ENCODE data around the gene REEP5. TPM values are rescaled to one million over a fixed set of nuclear protein-coding genes. Genes with fewer than 3 reads are reported as not detected.
"Not testable (repeated sequence)": the region's sequence is repeated elsewhere in the genome, so short reads cannot be mapped to it uniquely, and the experiment has no call there.

Gene REEP5
- total RNA-seq, 1 donor from 2014 or later, result 77.9 TPM

DNA sequence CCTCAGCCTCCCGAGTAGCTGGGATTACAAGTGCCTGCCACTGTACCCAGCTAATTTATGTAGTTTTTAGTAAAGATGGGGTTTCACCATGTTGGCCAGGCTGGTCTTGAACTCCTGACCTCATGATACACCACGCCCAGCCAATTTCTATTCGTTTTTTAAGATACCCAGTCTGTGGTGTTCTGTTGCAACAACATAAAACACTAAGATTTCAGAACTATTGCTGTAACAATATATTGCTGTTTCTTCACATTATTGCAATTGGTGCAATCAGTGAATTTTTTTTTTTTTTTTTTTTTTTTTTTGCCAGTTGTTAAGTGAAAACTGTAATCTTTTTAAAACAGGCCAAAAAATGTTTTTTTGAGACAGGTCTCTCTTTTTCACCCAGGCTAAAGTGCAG lies 51.1 kb downstream of the REEP5 start:
- H3K9me3 Mint-ChIP-seq, result no peaks in the 10 kb centered on the region
- peaks cover 53% of the 10 kb centered on the region for H3K36me3 Mint-ChIP-seq (ENCODE audit: low read depth)
- no peak overlapping the region for H3K4me3 Mint-ChIP-seq
- peaks cover 60% of the 10 kb centered on the region for H3K4me1 Mint-ChIP-seq (ENCODE audit: low read depth)
- H3K27me3 Mint-ChIP-seq (ENCODE audit: insufficient read depth), result no peaks in the 10 kb centered on the region
- H3K27ac Mint-ChIP-seq, result no peak overlapping the region
- no peak for DNase-seq (ENCODE audit: low spot score)
- intact Hi-C loops (cut with micrococcal nuclease), result loop anchor here (1.0 kb wide), 1 partner anchor 7 kb away; no protein-coding TSS in a partner anchor

DNA sequence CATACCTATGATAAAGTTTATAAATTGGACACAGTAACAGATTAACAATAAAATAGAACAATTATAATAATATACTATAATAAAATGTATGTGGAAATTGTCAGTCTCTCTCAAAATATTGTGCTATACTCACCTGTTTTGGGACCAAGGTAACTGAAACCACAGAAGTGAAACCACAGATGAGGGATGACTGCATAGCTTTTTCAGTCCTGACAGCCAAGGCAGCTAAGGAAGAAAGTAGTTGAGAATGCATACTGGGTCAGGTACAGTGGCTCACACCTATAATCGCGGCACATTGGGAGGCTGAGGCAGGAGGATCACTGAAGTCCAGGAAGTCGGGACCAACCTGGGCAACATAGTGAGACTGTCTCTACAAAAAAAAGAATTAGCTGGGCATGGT lies 52.1 kb downstream of the REEP5 start:
- intact Hi-C loops (cut with micrococcal nuclease), result loop anchor here (1.0 to 10.0 kb wide), 3 partner anchors 8 to 1775 kb away; partner anchors contain the start of gene WDR36
- H3K27ac Mint-ChIP-seq, result peak overlapping the region; percentile 21
- peaks cover 52% of the 10 kb centered on the region for H3K36me3 Mint-ChIP-seq (ENCODE audit: low read depth)
- DNase-seq (ENCODE audit: low spot score), result peak; percentile 11
- H3K4me1 Mint-ChIP-seq (ENCODE audit: low read depth), result peaks cover 60% of the 10 kb centered on the region
- no peaks in the 10 kb centered on the region for H3K9me3 Mint-ChIP-seq
- no peak overlapping the region for H3K4me3 Mint-ChIP-seq
- H3K27me3 Mint-ChIP-seq (ENCODE audit: insufficient read depth), result no peaks in the 10 kb centered on the region

DNA sequence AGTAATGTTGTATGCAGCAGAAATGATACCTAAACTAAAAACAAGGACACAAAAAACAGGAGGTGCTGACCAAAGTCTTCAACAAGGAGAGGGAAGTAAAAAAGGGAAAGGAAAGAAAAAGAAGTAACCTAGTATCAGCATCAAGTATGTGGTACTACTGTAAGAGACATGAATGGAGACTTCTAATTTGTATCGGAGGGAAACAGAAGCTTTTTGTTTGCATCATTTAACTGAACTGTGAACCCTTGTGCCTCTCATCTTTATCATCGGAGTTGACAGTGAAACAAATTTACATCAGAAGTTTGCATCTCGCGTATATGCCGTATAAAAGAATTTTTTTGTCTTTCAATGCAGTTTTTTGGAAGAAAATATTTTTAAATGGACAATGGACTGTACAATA lies 54.6 kb downstream of the REEP5 start:
- Mint-ChIP-seq H3K27me3 (ENCODE audit: insufficient read depth) (no peaks in the 10 kb centered on the region), H3K4me3 (no peak overlapping the region), H3K36me3 (ENCODE audit: low read depth) (peaks cover 53% of the 10 kb centered on the region), H3K27ac (peak overlapping the region; percentile 65), H3K4me1 (ENCODE audit: low read depth) (peaks cover 55% of the 10 kb centered on the region), H3K9me3 (no peaks in the 10 kb centered on the region)
- no peak for DNase-seq (ENCODE audit: low spot score)
- intact Hi-C loops (cut with micrococcal nuclease), result loop anchor here (10.0 kb wide), 2 partner anchors 427 to 1773 kb away; partner anchors contain the start of gene WDR36

DNA sequence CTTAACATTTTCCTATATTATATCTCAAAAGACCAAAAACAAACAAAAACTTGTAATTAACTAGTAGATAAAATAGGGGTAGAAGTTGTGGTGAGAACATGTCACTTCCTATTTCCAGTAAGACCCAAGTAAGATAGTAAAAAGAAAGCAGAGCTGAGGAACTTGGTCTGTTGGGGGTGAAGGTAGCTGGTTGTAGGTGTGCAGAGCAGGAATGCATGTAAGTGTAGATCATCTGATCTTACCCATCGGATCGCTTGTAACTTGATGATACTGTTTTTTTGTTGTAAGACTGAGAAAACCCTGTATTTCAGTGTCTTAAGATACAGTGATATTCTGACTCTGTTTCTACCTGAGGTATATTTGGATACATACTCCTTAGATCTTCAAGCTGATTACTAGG lies 55.3 kb downstream of the REEP5 start:
- Mint-ChIP-seq H3K27me3 (ENCODE audit: insufficient read depth) (no peaks in the 10 kb centered on the region), H3K4me3 (peak overlapping the region; percentile 24), H3K27ac (peak overlapping the region; percentile 2), H3K4me1 (ENCODE audit: low read depth) (peaks cover 57% of the 10 kb centered on the region), H3K36me3 (ENCODE audit: low read depth) (peaks cover 51% of the 10 kb centered on the region), H3K9me3 (no peaks in the 10 kb centered on the region)
- intact Hi-C loops (cut with micrococcal nuclease), result loop anchor here (10.0 kb wide), 2 partner anchors 428 to 1772 kb away; partner anchors contain the start of gene WDR36
- no peak for DNase-seq (ENCODE audit: low spot score)

DNA sequence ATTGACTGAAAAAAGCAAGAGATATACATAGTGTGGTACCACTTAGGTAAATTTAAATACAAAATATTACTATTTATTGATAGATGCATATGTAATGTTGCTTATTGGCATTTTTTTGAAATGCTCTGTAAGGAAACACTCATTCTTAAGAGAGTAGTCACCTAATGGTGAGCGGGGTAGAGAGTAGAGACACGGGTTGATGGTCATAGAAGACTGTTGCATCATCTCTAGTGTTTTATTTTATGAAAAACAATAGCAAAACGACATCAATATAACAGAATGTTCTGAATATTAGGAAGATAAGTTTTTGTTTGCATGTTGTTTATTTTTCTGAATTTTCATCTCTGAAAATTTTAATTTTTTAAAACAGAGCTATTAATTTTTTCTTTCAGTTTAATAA lies 56.9 kb downstream of the REEP5 start:
- H3K36me3 Mint-ChIP-seq (ENCODE audit: low read depth), result peaks cover 49% of the 10 kb centered on the region
- no peak for DNase-seq (ENCODE audit: low spot score)
- H3K4me1 Mint-ChIP-seq (ENCODE audit: low read depth), result peaks cover 58% of the 10 kb centered on the region
- H3K27me3 Mint-ChIP-seq (ENCODE audit: insufficient read depth), result no peaks in the 10 kb centered on the region
- no peak overlapping the region for H3K4me3 Mint-ChIP-seq
- intact Hi-C loops (cut with micrococcal nuclease), result loop anchor here (10.0 kb wide), 2 partner anchors 430 to 1770 kb away; partner anchors contain the start of gene WDR36
- no peaks in the 10 kb centered on the region for H3K9me3 Mint-ChIP-seq
- no peak overlapping the region for H3K27ac Mint-ChIP-seq

DNA sequence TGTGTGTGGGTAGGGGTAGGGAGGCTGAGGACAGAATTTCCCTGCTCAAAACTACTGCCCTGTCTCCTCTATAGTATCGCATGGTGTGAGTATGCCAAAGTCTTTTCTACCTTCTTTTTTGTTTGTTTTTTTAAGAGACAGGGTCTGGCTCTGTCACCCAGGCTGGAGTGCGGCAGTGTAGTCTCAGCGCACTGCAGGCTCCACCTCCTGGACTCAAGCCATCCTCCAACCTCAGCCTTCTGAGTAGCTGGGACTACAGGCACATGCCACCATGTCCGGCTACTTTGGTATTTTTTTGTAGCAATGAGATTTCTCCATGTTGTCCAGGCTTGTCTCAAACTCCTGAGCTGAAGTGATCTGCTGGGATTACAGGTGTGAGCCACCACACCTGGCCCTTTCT lies 58.5 kb downstream of the REEP5 start:
- H3K36me3 Mint-ChIP-seq (ENCODE audit: low read depth), result peaks cover 38% of the 10 kb centered on the region
- no peak overlapping the region for H3K27ac Mint-ChIP-seq
- DNase-seq (ENCODE audit: low spot score), result no peak
- no peaks in the 10 kb centered on the region for H3K27me3 Mint-ChIP-seq (ENCODE audit: insufficient read depth)
- H3K9me3 Mint-ChIP-seq, result no peaks in the 10 kb centered on the region
- peaks cover 42% of the 10 kb centered on the region for H3K4me1 Mint-ChIP-seq (ENCODE audit: low read depth)
- peak overlapping the region; percentile 97 for H3K4me3 Mint-ChIP-seq
- intact Hi-C loops (cut with micrococcal nuclease), result loop anchor here (5.0 to 10.0 kb wide), 4 partner anchors 431 to 1769 kb away; partner anchors contain the start of genes WDR36 and YTHDC2

DNA sequence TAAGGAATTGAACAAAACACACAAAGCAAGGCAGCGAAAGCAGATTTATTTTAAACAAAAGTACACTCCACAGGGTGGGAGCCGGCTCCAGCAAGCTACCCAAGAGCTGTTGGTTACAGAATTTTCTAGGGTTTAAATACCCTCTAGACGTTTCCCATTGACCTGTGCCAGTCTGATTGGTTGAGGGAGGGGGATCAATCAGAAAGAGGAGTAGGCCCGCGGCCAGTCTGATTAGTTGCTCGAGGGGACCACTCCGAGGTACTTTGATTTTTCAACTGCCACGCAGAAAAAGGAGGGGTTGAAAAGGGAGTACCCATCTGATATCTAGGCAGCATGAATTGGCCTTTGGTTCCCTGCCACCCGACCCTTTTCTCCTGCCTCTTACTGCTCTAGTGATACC lies 59.9 kb downstream of the REEP5 start:
- peaks cover 30% of the 10 kb centered on the region for H3K36me3 Mint-ChIP-seq (ENCODE audit: low read depth)
- DNase-seq (ENCODE audit: low spot score), result no peak
- intact Hi-C loops (cut with micrococcal nuclease), result loop anchor here (5.0 to 10.0 kb wide), 4 partner anchors 433 to 1767 kb away; partner anchors contain the start of genes WDR36 and YTHDC2
- peak overlapping the region; percentile 96 for H3K27ac Mint-ChIP-seq
- peaks cover 35% of the 10 kb centered on the region for H3K4me1 Mint-ChIP-seq (ENCODE audit: low read depth)
- peak overlapping the region; percentile 97 for H3K4me3 Mint-ChIP-seq
- no peaks in the 10 kb centered on the region for H3K9me3 Mint-ChIP-seq
- H3K27me3 Mint-ChIP-seq (ENCODE audit: insufficient read depth), result peaks cover 5% of the 10 kb centered on the region

DNA sequence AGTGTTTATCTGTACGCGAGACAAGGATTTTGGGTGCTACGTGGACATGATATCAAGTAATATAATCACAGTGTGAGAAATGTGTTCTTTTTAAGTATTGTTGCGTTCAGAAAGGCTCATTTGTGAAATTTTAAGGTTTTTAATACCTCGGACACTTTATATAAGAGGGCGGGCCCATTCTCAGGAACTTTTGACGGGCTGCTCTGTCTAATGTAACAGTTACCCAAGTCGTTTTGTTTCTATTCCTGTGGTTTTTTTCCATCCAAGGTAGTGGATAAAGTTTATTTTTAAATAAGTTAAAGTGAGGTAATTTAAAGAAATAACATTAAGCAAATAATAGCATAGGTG lies 60.4 kb downstream of the REEP5 start:
- peak overlapping the region; percentile 97 for H3K4me3 Mint-ChIP-seq

DNA sequence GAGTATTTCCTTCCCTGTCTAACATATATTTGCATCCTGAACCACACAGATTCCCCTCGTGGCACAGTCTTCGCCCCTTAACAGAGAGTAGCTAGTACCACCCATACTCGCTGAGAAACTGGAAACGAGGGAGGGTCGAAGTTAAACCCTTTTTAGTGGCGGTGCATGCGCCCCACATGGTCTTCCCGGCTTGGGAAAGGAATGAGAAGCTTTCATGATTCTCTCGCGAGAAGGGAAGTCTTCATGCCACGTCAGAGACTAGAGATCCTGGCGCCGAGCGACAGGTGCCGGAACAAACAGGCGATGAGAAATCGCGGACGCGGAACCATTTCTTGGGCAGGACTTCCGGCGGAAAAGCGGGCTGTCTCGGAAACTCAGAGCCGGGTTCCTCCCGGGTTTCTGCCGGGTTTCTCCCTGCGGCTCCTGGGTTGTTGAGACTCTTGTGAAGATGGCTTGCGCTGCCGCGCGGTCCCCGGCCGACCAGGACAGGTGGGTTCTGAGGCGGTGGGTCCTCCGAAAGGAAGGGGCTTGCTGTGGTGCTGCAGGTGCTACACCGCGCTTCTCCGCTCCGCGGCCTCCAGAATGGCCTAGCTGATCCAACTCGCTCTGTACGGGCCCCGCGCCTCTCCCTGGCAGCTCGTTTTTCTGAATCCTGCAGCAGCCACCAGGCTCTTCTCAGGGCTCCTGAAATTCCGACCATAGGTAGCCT lies 60.9 kb downstream of the REEP5 start, which contains the start of gene SRP19:
SRP19 (plus strand) TSS at position 359 of the 709 bp plus-strand sequence; CDS start at position 449, 90 bp downstream.
- Mint-ChIP-seq H3K4me3 (peak within 1 kb of the TSS; percentile 97), H3K4me1 (ENCODE audit: low read depth) (peaks cover 27% of the 10 kb centered on the region), H3K27me3 (ENCODE audit: insufficient read depth) (peaks cover 12% of the 10 kb centered on the region), H3K9me3 (no peaks in the 10 kb centered on the region), H3K36me3 (ENCODE audit: low read depth) (peaks cover 24% of the 10 kb centered on the region), H3K27ac (peak within 1 kb of the TSS; percentile 96)
- peak; percentile 89 for DNase-seq (ENCODE audit: low spot score)
- intact Hi-C loops (cut with micrococcal nuclease), result loop anchor here (1.0 to 10.0 kb wide), 9 partner anchors 18 to 1766 kb away; partner anchors contain the start of genes DCP2, REEP5, WDR36 and YTHDC2

More for the DNA sequence above, 60.4 kb downstream of the REEP5 start:
- H3K9me3 Mint-ChIP-seq, result no peaks in the 10 kb centered on the region
- peaks cover 25% of the 10 kb centered on the region for H3K36me3 Mint-ChIP-seq (ENCODE audit: low read depth)
- peak overlapping the region; percentile 96 for H3K27ac Mint-ChIP-seq
- peaks cover 30% of the 10 kb centered on the region for H3K4me1 Mint-ChIP-seq (ENCODE audit: low read depth)
- intact Hi-C loops (cut with micrococcal nuclease), result loop anchor here (1.0 to 10.0 kb wide), 9 partner anchors 17 to 1767 kb away; partner anchors contain the start of genes DCP2, REEP5, WDR36 and YTHDC2
- DNase-seq (ENCODE audit: low spot score), result no peak
- H3K27me3 Mint-ChIP-seq (ENCODE audit: insufficient read depth), result peaks cover 7% of the 10 kb centered on the region

DNA sequence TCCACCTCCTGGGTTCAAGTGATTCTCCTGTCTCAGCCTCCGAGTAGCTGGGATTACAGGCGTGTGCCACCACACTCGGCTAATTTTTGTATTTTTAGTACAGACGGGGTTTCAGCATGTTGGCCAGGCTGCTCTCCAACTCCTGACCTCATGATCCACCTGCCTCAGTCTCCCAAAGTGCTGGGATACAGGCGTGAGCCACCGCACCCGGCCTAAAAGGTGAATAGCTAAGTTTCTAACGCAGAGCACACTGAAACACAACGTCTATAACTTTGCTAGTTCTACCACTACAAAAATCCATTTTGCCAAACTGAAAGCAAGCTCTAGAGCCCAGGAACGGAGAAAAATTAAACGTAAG lies 61.5 kb downstream of the REEP5 start:
- Mint-ChIP-seq H3K4me3 (peak overlapping the region; percentile 97), H3K36me3 (ENCODE audit: low read depth) (peaks cover 24% of the 10 kb centered on the region), H3K4me1 (ENCODE audit: low read depth) (peaks cover 27% of the 10 kb centered on the region), H3K27ac (peak overlapping the region; percentile 96), H3K27me3 (ENCODE audit: insufficient read depth) (peaks cover 17% of the 10 kb centered on the region)
- intact Hi-C loops (cut with micrococcal nuclease), result loop anchor here (2.0 to 10.0 kb wide), 5 partner anchors 18 to 1766 kb away; partner anchors contain the start of genes WDR36 and YTHDC2
- not testable (repeated sequence) for H3K9me3 Mint-ChIP-seq; DNase-seq (ENCODE audit: low spot score)

DNA sequence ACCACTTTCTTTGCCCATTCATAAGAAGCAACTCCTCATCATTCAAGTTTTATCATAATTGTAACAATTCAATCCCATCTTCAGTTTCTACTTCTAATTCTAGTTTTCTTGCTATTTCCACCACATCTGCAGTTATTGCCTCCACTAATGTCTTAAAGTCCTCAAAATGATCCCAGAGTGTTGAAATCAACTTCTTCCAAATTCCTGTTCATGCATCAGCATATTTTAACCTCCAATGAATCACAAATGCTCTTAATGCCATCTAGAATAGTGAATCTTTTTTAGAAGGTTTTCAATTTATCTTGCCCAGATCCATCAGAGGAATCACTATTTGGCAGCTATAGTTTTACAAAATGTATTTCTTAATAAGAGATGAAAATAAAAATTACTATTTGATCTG lies 64.2 kb downstream of the REEP5 start:
- no peak overlapping the region for H3K27ac Mint-ChIP-seq

DNA sequence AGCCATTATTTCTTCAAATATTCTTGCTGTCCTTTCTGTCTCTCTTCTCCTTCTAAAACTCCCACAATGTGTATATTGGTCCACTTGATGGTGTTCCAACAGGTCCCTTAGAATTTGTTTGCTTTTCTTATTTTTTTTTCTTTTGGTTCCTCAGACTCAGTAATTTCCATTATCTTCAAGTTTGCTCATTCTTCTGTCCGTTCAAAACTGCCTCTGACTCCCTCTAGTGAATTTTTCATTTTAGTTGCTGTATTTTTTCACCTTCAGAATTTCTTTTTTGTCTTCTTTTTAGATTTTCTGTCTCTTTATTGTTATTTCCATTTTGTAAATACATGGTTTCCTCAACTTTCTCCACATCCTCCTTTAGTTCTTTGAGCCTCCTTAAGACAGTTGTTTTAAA lies 67.4 kb downstream of the REEP5 start:
- no peak overlapping the region for H3K27ac Mint-ChIP-seq
- H3K4me3 Mint-ChIP-seq, result no peak overlapping the region
- peaks cover 9% of the 10 kb centered on the region for H3K9me3 Mint-ChIP-seq
- intact Hi-C loops (cut with micrococcal nuclease), result loop anchor here (10.0 kb wide), 1 partner anchor 750 kb away; no protein-coding TSS in a partner anchor
- H3K27me3 Mint-ChIP-seq (ENCODE audit: insufficient read depth), result peaks cover 49% of the 10 kb centered on the region
- no peak for DNase-seq (ENCODE audit: low spot score)
- no peaks in the 10 kb centered on the region for H3K4me1 Mint-ChIP-seq (ENCODE audit: low read depth)
- H3K36me3 Mint-ChIP-seq (ENCODE audit: low read depth), result peaks cover 8% of the 10 kb centered on the region

More for the DNA sequence above, 64.2 kb downstream of the REEP5 start:
- peaks cover 9% of the 10 kb centered on the region for H3K9me3 Mint-ChIP-seq
- peaks cover 14% of the 10 kb centered on the region for H3K4me1 Mint-ChIP-seq (ENCODE audit: low read depth)
- DNase-seq (ENCODE audit: low spot score), result no peak
- peaks cover 18% of the 10 kb centered on the region for H3K36me3 Mint-ChIP-seq (ENCODE audit: low read depth)
- intact Hi-C loops (cut with micrococcal nuclease), result loop anchor here (10.0 kb wide), 1 partner anchor 747 kb away; no protein-coding TSS in a partner anchor
- no peak overlapping the region for H3K4me3 Mint-ChIP-seq
- H3K27me3 Mint-ChIP-seq (ENCODE audit: insufficient read depth), result peaks cover 39% of the 10 kb centered on the region

DNA sequence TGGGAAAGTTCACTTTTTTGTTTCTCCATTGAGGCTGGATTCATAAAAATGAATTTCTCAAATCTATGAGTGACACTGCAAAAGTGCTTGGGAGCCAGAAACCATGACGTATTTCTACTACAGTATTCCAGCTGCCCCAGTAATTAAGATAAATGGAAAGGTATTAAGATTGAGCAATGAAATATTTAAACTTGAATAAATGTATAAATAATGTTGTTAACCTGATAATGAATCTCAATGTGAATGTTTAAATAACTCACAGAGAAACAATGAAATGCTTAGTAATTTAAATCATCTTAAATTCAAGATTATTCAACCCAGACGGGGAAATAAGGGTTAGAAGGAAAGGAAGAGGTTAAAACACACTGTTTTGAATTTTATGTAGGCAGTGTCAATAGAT lies 72.1 kb downstream of the REEP5 start:
- intact Hi-C loops (cut with micrococcal nuclease), result loop anchor here (2.0 to 10.0 kb wide), 3 partner anchors 158 to 755 kb away; no protein-coding TSS in a partner anchor
- peaks cover 4% of the 10 kb centered on the region for H3K36me3 Mint-ChIP-seq (ENCODE audit: low read depth)
- peaks cover 5% of the 10 kb centered on the region for H3K4me1 Mint-ChIP-seq (ENCODE audit: low read depth)
- DNase-seq (ENCODE audit: low spot score), result no peak
- peaks cover 25% of the 10 kb centered on the region for H3K27me3 Mint-ChIP-seq (ENCODE audit: insufficient read depth)
- H3K4me3 Mint-ChIP-seq, result no peak overlapping the region
- peaks cover 4% of the 10 kb centered on the region for H3K9me3 Mint-ChIP-seq
- H3K27ac Mint-ChIP-seq, result no peak overlapping the region
